Retinal pigment epithelial cell (primary cell): ENCODE data around the gene SIRT1.

ENCODE experiments used
- DNase-seq: peaks from one replicate; pipeline ENCODE4 v3.0.0-alpha.2; 2010; ENCODE audit warnings: low read depth
- H3K4me3 ChIP-seq: 2 replicates; pipeline ENCODE4 v1.5.1; 2011; ENCODE audit warnings: mild to moderate bottlenecking, low read length, control low read depth, moderate library complexity
- CTCF ChIP-seq: conservative IDR thresholded peaks from 2 replicates; pipeline ENCODE4 v1.5.1; 2011; ENCODE audit warnings: low read depth, low read length, control low read depth, inconsistent platforms

The SIRT1 gene

DNA sequence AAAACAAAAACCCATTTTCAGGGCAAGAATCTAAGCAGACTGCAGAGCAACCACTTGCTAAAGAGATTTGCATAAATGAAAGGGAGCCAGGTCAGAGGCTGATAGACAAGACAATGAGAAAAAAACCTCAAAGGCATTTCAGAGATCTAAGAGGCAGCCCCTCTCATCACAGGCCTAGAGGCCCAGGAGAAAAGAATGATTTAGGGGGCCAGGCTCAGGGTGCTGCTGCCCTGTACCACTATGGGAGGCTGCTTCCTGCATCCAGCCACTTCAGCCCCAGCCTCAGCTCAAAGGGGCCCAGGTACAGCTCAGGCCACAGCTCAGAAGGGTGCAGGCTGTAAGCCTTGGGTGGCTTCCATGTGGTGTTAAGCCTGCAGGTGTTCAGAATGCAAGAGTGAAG is 42.7 kb upstream of the SIRT1 start:
- no peak for DNase-seq
- H3K4me3 ChIP-seq, result no peak overlapping the region
- TF ChIP-seq CTCF, result no peak

DNA sequence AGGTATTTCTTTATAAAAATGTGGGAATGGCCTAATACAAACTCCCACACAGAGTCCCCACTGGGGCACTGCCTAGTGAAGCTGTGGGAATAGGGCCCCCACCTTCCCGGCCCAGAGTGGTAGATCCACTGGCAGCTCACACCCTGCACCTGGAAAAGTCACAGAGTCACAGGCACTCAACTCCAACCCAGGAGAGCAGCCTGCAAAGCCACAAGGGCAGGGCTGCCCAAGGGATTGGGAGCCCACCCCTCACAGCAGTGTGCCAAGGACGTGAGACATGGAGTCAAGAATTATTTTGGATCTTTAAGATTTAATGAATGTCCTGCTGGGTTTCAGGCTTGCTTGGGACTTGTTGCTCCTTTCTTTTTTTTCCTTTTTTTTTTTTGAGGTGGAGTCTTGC is 41.2 kb upstream of the SIRT1 start:
- no peak overlapping the region for H3K4me3 ChIP-seq
- TF ChIP-seq CTCF, result no peak
- DNase-seq, result no peak

DNA sequence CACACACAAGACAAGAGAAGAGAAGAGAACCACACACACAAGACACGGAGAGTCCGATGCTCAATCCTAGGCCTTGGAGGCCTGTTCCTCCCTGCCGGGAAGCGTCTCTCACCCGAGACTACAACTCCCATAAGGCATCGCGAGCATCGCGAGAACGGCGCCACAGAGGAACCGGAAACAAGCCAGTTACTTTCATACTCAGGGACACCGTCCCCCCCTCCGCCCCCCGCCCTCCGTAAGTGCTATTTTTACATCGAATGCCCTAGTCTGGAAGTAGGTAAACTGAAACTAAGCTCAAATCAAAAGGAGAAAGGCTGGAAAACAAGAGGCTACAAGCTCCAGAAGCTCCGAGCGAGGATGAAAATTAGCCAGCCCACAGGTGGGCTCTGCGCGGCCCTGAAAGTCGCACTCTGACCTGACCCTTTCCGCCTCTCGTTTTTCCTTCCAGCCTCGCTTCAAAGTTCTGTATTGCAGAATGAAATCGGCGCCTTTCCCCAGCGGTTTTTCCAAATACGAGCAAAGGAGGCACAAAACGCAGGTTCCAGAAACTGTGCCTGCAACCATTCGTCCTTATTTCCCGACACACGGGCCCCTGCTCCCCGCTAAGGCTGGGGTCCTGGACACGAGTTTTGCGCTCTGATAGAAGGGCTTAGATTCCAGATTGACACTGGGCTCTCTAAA is 35.0 kb upstream of the SIRT1 start:
- TF ChIP-seq CTCF, result no peak
- DNase-seq, result peak; percentile 68
- peak overlapping the region; percentile 94 for H3K4me3 ChIP-seq

DNA sequence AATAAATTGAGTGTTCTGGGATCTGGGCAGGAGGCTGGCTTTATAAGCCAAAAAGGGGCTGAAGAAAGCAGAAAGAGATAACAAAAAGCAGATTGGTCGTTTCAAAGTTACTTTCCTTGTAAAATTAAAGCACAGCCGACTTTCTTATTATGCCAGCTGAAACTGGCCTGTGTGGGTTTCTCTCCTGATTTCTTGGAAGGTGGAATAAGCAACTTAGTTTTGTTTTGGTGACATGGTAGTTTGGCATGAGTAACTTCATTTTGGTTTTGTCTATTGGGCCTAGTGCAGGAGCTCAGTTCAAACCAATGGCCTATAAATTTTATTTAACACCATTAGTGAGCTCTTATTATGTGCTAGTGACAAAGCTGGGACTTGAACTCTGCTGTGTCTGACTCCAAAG is 33.3 kb upstream of the SIRT1 start:
- DNase-seq, result no peak
- no peak overlapping the region for H3K4me3 ChIP-seq
- no peak for TF ChIP-seq CTCF

DNA sequence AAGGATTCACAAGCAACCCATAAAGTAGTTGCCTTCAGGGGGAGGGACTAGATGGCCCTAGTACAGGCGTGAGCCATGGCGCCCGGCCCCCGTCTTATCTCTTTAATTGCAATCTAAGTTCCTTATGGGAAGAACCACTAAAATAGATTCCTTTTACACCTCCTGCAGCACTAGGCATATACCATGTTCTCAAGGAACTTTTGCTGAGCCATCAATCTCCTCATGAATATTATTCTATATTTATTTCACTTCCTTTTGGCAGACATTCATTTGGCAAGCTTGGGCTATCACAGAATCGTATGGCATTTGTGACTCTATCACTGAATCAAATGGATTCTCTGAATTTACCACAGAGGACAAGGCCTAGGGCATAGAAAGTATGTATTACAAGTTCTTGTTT is 31.7 kb upstream of the SIRT1 start:
- H3K4me3 ChIP-seq, result no peak overlapping the region
- no peak for TF ChIP-seq CTCF
- no peak for DNase-seq

GRCh38 chr10:67853512-67853911 is 30.9 kb upstream of the SIRT1 start:
- TF ChIP-seq CTCF, result no peak
- no peak for DNase-seq
- H3K4me3 ChIP-seq, result no peak overlapping the region

DNA sequence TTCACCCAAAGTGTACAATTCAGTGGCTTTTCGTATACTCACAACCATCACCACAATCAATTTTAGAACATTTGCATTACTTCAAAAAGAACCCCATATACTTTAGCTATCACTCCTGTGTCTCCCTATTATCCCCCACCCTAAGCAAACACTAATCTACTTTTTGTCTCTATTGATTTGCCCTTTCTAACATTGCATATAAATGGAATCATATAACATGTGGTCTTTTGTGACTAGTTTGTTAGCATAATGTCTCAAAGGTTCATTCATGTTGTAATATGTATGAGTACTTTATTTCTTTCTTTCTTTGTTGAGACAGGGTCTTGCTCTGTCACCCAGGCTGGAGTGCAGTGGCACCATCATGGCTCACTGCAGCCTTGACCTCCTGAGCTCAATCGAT is 25.5 kb upstream of the SIRT1 start:
- no peak overlapping the region for H3K4me3 ChIP-seq
- no peak for DNase-seq
- TF ChIP-seq CTCF, result no peak
